HG03520 (cell line): Measurements from ENCODE around the gene DNASE1.

Source experiments
- ATAC-seq: cut with Tn5 transposase; IDR thresholded peaks from one replicate; pipeline ENCODE4 v1.9.1; 2021; ENCODE audit warnings: mild to moderate bottlenecking, moderate library complexity; ENCODE audit not compliant: unreplicated experiment

The DNASE1 gene

DNA sequence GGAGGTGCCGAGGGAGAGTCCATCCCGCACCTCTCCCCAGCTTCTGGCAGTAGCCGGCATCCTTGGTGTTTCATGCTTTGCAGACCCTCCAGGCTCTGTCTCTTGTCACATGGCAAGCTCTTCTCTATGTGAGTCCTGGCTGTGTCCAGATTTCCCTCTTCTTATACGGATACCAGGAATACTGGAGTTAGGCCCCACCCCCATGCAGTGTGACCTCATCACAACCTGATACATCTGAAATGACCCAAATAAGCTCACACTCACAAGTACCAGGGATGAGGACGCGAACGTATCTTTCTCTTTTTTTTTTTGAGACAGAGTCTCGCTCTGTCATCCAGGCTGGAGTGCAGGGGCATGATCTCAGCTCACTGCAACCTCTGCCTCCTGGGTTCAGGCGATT, 39.6 kb downstream of the DNASE1 start:
- ATAC-seq, result no peak

- ATAC-seq, result no peak
Measured at GRCh38 chr16:3695610-3696369, 41.3 kb downstream of the DNASE1 start.

DNA sequence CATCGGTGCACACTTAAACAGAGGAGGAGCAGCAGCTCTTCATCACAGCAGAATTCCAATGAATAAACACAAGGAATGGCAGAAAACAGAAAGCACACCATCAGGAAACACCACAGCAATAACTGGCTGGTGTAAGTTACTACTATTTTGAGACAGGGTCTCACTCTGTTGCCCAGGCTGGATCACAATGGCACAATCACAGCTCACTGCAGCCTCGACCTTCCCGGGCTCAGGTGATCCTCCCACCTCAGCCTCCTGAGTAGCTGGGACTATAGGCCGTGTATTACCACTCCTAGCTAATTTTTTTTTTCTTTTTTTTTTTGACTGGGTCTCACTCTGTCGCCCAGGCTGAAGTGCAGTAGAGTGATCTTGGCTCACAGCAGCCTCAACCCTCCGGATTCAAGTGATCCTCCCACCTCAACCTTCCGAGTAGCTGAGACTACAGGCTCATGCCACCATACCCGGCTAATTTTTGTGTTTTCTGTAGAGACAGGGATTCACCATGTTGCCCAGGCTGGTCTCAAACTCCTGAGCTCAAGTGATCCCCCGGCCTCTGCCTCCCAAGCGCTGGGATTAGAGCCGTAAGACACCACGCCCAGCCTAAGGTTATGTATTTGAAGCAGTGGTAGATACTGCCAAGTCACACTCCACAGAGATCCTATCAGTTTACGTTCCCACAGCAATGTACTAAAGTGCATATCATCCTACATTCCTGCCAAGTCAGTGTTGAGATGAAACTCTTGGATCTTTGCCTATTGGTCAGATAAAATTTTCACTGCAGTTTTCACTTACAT, 42.1 kb downstream of the DNASE1 start:
- ATAC-seq, result no peak

GRCh38 chr16:3698941-3699340, 44.5 kb downstream of the DNASE1 start:
- ATAC-seq, result no peak

- ATAC-seq, result no peak
Measured at GRCh38 chr16:3701531-3701930, 47.0 kb downstream of the DNASE1 start.

DNA sequence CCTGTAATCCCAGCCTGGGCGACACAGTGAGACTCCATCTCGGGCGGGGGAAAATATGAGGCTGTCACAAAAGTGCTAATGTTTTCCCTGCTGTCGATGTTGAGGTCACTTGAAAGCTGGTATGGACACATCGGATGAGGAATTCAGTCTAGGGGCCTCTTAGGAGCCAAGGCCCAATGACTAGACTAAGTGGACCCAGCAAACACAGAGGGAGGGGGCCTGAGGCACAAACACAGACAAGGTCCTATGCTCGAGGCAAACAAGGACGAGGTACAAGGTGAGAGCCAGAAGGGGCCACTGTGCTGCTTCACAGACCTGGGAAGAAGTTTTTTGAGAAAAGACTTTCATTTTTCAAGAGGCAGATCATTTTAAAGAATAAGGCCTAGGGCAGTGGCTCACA, 47.6 kb downstream of the DNASE1 start:
- ATAC-seq, result no peak

- ATAC-seq, result no peak
Measured at GRCh38 chr16:3706253-3707012, 51.9 kb downstream of the DNASE1 start.
